ENCODE results near the gene HSD17B2. TPM values are rescaled to one million over a fixed set of nuclear protein-coding genes. Genes with fewer than 3 reads are reported as not detected.

The HSD17B2 gene
- polyA plus RNA-seq, 1 of the 3 experiments (the other 2 are of a cell fraction) = not detected

DNA sequence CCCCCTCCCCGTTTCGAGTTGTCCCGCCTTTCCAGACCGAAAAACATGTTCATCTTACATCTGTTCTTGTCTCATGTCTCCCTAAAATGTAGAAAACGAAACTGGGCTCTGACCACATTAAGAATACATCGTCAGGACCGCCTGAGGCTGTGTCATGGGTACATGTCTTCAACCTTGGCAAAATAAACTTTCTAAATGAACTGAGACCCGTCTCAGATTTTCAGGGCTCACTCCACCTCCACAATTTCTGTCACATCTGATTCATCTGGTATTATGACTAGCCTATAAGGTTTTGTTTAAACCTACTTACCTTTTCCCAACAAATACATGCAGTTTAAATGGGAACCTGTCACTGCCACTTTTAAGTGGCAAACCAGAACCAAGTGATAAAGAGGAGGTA lies 24.4 kb upstream of the HSD17B2 start (continued):
- TF ChIP-seq, protein P1, sequence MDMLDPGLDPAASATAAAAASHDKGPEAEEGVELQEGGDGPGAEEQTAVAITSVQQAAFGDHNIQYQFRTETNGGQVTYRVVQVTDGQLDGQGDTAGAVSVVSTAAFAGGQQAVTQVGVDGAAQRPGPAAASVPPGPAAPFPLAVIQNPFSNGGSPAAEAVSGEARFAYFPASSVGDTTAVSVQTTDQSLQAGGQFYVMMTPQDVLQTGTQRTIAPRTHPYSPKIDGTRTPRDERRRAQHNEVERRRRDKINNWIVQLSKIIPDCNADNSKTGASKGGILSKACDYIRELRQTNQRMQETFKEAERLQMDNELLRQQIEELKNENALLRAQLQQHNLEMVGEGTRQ (IDR thresholded peaks at IDR 0.05; ENCODE audit: borderline replicate concordance, low read depth, low read length) = no peak
- no peak for TF ChIP-seq GATA2 (CRISPR knock-in tag; IDR thresholded peaks at IDR 0.05)
- no peak for TF ChIP-seq MEF2A (IDR thresholded peaks at IDR 0.05; ENCODE audit: borderline replicate concordance, low read depth)
- TF ChIP-seq SIN3A (IDR thresholded peaks at IDR 0.05; ENCODE audit: borderline replicate concordance, low read depth, low read length) = no peak

DNA sequence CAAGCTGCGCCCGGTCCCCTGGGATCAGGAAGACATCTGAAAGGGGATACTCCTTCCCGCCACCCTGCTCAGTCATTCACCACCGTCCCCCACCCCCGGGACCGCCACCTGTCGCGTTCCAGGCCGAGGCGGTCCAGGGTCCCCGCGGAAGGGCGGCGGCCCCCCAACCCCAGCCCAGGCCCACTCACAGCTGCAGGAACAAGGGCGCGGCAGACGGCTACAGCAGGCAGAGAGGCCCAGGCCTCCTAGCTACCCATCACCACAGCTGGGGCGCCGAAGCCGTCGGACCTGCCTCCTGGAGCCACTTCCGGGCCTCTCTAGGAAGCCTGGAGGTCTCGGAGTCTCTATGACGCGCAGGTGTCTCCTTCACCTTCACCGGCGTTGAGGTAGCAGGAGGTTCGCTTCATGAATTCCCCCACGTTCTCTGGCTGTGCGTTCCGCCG lies 23.8 kb upstream of the HSD17B2 start, which contains the start of gene SDR42E1:
TSS of gene SDR42E1 (minus strand) at position 272 of the 443 bp plus-strand sequence. CDS start 10,612 bp downstream, outside the sequence.
- Histone ChIP-seq H3K9ac (no peak within 1 kb of the TSS), H2AFZ (ENCODE audit: low read depth) (no peak within 1 kb of the TSS), H4K20me1 (ENCODE audit: insufficient read depth) (no peaks in the 10 kb centered on the region), H3K9me2 (no peaks in the 10 kb centered on the region), H3K4me2 (no peak within 1 kb of the TSS), H3K27me3 (ENCODE audit: insufficient read depth) (no peaks in the 10 kb centered on the region), H3K36me3 (replicated peaks in 1 of 2; ENCODE audit: control insufficient read depth in 1 of 2, insufficient read depth in 2 of 2, low read length in 1 of 2) (no peaks in the 10 kb centered on the region), H3K4me1 (ENCODE audit: control insufficient read depth in 1 of 2, insufficient read depth in 2 of 2, low read depth in 1 of 2, low read length in 1 of 2) (no peaks in the 10 kb centered on the region), H3K79me2 (ENCODE audit: insufficient read depth) (no peaks in the 10 kb centered on the region), H3K27ac (ENCODE audit: low read depth in 2 of 2, low read length in 1 of 2) (no peak within 1 kb of the TSS), H3K9me3 (0 out of 2 replicates have a peak, but pooled peaks cover 3% of the 10 kb centered on the region), H3F3A (replicated peaks; ENCODE audit: insufficient read depth) (no peaks in the 10 kb centered on the region), H3K4me3 (ENCODE audit: low read depth in 2 of 2, low read length in 1 of 2) (no peak within 1 kb of the TSS)
- no peak for DNase-seq
- ChIA-PET CTCF (no interaction called here), POLR2A (no interaction called here)
- TF ChIP-seq NRF1 (IDR thresholded peaks at IDR 0.05; ENCODE audit: low read depth, low read length) = no peak
- TF ChIP-seq, protein P2, sequence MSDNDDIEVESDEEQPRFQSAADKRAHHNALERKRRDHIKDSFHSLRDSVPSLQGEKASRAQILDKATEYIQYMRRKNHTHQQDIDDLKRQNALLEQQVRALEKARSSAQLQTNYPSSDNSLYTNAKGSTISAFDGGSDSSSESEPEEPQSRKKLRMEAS (IDR thresholded peaks at IDR 0.05; ENCODE audit: low read depth) = no peak
- TF ChIP-seq RXRA (IDR thresholded peaks at IDR 0.05; ENCODE audit: borderline replicate concordance, low read depth) = no peak
- 54% methylated on average over 13 of the region's 32 CpGs for WGBS (ENCODE audit: low lambda C conversion rate)

DNA sequence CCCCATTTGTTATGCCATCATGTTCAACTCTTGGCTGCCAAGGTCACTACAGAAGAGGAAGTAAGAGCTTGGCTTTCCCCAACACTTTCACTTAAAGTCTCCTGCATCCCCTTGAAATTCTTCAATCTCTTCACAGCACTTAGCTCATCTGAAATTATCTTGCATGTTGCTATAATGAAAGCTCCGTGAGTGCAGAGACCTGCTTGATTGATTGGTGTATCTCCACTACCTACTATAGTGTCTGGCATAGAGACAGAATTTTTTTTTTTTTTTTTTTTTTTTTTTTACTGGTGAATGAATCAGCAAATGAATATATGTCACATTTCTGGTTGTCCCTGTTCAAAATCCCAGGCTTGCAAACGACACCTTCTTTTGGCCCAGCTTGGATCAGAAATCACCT lies 21.9 kb upstream of the HSD17B2 start:
- H3K36me3 ChIP-seq (replicated peaks in 1 of 2; ENCODE audit: control insufficient read depth in 1 of 2, insufficient read depth in 2 of 2, low read length in 1 of 2) = no peaks in the 10 kb centered on the region
- no peaks in the 10 kb centered on the region for H3K4me1 ChIP-seq (ENCODE audit: control insufficient read depth in 1 of 2, insufficient read depth in 2 of 2, low read depth in 1 of 2, low read length in 1 of 2)
- POLR2A ChIA-PET = no interaction called here
- H3K4me3 ChIP-seq (ENCODE audit: low read depth in 2 of 2, low read length in 1 of 2) = no peak overlapping the region
- no peaks in the 10 kb centered on the region for H3K9me2 ChIP-seq
- no peaks in the 10 kb centered on the region for H3K79me2 ChIP-seq (ENCODE audit: insufficient read depth)
- H3K9ac ChIP-seq = no peak overlapping the region
- no peak overlapping the region for H3K27ac ChIP-seq (ENCODE audit: low read depth in 2 of 2, low read length in 1 of 2)
- CTCF ChIA-PET = no interaction called here
- no peaks in the 10 kb centered on the region for H3F3A ChIP-seq (replicated peaks; ENCODE audit: insufficient read depth)
- H3K4me2 ChIP-seq = no peak overlapping the region
- 2% methylated on average over 2 of the region's 2 CpGs for WGBS (ENCODE audit: low lambda C conversion rate)
- H3K9me3 ChIP-seq = 0 out of 2 replicates have a peak, but pooled peaks cover 1% of the 10 kb centered on the region
- H3K27me3 ChIP-seq (ENCODE audit: insufficient read depth) = no peaks in the 10 kb centered on the region
- no peaks in the 10 kb centered on the region for H4K20me1 ChIP-seq (ENCODE audit: insufficient read depth)
- no peak for DNase-seq
- no peak overlapping the region for H2AFZ ChIP-seq (ENCODE audit: low read depth)
- TF ChIP-seq EP300 (IDR thresholded peaks at IDR 0.05; ENCODE audit: borderline replicate concordance in 1 of 2, low read depth in 1 of 2, low read length in 1 of 2) (no peak), RCOR1 (IDR thresholded peaks at IDR 0.05; ENCODE audit: low read length) (no peak), RXRA (IDR thresholded peaks at IDR 0.05; ENCODE audit: borderline replicate concordance, low read depth) (no peak), SMC3 (IDR thresholded peaks at IDR 0.05; ENCODE audit: low read depth, low read length) (no peak), GABPA (IDR thresholded peaks at IDR 0.05; ENCODE audit: low read depth) (no peak), FOSL2 (IDR thresholded peaks at IDR 0.05; ENCODE audit: borderline replicate concordance, low read depth) (no peak), JUND (IDR thresholded peaks at IDR 0.05) (no peak), RFX5 (IDR thresholded peaks at IDR 0.05; ENCODE audit: low read length) (no peak), ELF1 (IDR thresholded peaks at IDR 0.05) (no peak), FOXJ3 (CRISPR knock-in tag; IDR thresholded peaks at IDR 0.05) (no peak)
- TF ChIP-seq, protein P3, sequence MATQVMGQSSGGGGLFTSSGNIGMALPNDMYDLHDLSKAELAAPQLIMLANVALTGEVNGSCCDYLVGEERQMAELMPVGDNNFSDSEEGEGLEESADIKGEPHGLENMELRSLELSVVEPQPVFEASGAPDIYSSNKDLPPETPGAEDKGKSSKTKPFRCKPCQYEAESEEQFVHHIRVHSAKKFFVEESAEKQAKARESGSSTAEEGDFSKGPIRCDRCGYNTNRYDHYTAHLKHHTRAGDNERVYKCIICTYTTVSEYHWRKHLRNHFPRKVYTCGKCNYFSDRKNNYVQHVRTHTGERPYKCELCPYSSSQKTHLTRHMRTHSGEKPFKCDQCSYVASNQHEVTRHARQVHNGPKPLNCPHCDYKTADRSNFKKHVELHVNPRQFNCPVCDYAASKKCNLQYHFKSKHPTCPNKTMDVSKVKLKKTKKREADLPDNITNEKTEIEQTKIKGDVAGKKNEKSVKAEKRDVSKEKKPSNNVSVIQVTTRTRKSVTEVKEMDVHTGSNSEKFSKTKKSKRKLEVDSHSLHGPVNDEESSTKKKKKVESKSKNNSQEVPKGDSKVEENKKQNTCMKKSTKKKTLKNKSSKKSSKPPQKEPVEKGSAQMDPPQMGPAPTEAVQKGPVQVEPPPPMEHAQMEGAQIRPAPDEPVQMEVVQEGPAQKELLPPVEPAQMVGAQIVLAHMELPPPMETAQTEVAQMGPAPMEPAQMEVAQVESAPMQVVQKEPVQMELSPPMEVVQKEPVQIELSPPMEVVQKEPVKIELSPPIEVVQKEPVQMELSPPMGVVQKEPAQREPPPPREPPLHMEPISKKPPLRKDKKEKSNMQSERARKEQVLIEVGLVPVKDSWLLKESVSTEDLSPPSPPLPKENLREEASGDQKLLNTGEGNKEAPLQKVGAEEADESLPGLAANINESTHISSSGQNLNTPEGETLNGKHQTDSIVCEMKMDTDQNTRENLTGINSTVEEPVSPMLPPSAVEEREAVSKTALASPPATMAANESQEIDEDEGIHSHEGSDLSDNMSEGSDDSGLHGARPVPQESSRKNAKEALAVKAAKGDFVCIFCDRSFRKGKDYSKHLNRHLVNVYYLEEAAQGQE (IDR thresholded peaks at IDR 0.05; ENCODE audit: low read depth, low read length) = no peak
- TF ChIP-seq, protein P4, sequence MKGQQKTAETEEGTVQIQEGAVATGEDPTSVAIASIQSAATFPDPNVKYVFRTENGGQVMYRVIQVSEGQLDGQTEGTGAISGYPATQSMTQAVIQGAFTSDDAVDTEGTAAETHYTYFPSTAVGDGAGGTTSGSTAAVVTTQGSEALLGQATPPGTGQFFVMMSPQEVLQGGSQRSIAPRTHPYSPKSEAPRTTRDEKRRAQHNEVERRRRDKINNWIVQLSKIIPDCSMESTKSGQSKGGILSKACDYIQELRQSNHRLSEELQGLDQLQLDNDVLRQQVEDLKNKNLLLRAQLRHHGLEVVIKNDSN (IDR thresholded peaks at IDR 0.05; ENCODE audit: borderline replicate concordance, low read depth) = no peak
- TF ChIP-seq, protein P5, sequence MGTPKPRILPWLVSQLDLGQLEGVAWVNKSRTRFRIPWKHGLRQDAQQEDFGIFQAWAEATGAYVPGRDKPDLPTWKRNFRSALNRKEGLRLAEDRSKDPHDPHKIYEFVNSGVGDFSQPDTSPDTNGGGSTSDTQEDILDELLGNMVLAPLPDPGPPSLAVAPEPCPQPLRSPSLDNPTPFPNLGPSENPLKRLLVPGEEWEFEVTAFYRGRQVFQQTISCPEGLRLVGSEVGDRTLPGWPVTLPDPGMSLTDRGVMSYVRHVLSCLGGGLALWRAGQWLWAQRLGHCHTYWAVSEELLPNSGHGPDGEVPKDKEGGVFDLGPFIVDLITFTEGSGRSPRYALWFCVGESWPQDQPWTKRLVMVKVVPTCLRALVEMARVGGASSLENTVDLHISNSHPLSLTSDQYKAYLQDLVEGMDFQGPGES (IDR thresholded peaks at IDR 0.05; ENCODE audit: low read depth, low read length) = no peak
- TF ChIP-seq, protein P1 (IDR thresholded peaks at IDR 0.05; ENCODE audit: borderline replicate concordance, low read depth, low read length) = no peak

Measured in SK-N-SH (cell line).